NT2/D1 (cell line): ENCODE results near the gene TMSB15C.

Source experiments
- DNase-seq: peaks from one replicate; pipeline ENCODE4 v3.0.0-alpha.2; 2011; ENCODE audit warnings: low read depth, low spot score
- H3K27me3 ChIP-seq: 2 replicates; pipeline ENCODE4 v1.6.0; 2011; ENCODE audit warnings: mild to moderate bottlenecking; ENCODE audit not compliant: insufficient read length, insufficient read depth
- H3K36me3 ChIP-seq: 2 replicates; pipeline ENCODE4 v1.6.1; 2011; ENCODE audit warnings: mild to moderate bottlenecking, low read length, mixed read lengths; ENCODE audit not compliant: insufficient read depth, insufficient read length
- H3K4me1 ChIP-seq: 2 replicates; pipeline ENCODE4 v1.5.1; 2011; ENCODE audit not compliant: insufficient read depth, insufficient read length
- H3K4me3 ChIP-seq: 2 replicates; pipeline ENCODE4 v1.5.1; 2011; ENCODE audit warnings: low read depth; ENCODE audit not compliant: insufficient read length
- H3K9ac ChIP-seq: 2 replicates; pipeline ENCODE4 v1.6.0; 2011; ENCODE audit warnings: low read depth; ENCODE audit not compliant: insufficient read length
- H3K9me3 ChIP-seq: 2 replicates; pipeline ENCODE4 v1.5.1; 2011; ENCODE audit warnings: mild to moderate bottlenecking, low read length; ENCODE audit not compliant: insufficient read depth
- SUZ12 ChIP-seq: IDR thresholded peaks from 2 replicates; pipeline ENCODE4 v1.6.1; 2011; ENCODE audit not compliant: insufficient read length, insufficient read depth; ENCODE audit errors: extremely low read depth
- YY1 ChIP-seq: IDR thresholded peaks from 2 replicates; pipeline ENCODE4 v1.6.1; 2011; ENCODE audit not compliant: insufficient read length, insufficient read depth
- ZNF274 ChIP-seq: IDR thresholded peaks from 2 replicates; pipeline ENCODE4 v1.6.1; 2011; ENCODE audit warnings: mild to moderate bottlenecking, low read depth, low read length

TMSB15C gene

GRCh38 chrX:104039689-104040505 is 36.1 kb downstream of the TMSB15C start, which contains the start of gene H2BW2:
H2BW2 (plus strand) TSS chrX:104039956; CDS start chrX:104039995, 39 bp downstream.
- TF ChIP-seq YY1: no peak
- TF ChIP-seq ZNF274: no peak
- no peak for TF ChIP-seq SUZ12
- no peaks in the 10 kb centered on the region for H3K27me3 ChIP-seq

More at GRCh38 chrX:104039689-104040505, 36.1 kb downstream of the TMSB15C start, which contains the start of gene H2BW2:
- DNase-seq: no peak
- H3K36me3 ChIP-seq: no peaks in the 10 kb centered on the region
- no peaks in the 10 kb centered on the region; the same call in 1 of the 2 replicates for H3K9me3 ChIP-seq
- no peak within 1 kb of the TSS for H3K4me3 ChIP-seq
- H3K9ac ChIP-seq: no peak within 1 kb of the TSS
- H3K4me1 ChIP-seq: no peaks in the 10 kb centered on the region
